IMR-90 (cell line): ENCODE results near the gene SMIM12.

ENCODE experiments used
- POLR2A ChIP-seq: IDR thresholded peaks from 2 replicates; pipeline ENCODE4 v1.6.1; 2012; ENCODE audit warnings: mild to moderate bottlenecking, low read depth, low read length
- TF ChIP-seq, protein P1 (sequence below): conservative IDR thresholded peaks from 2 replicates; pipeline ENCODE4 v1.5.1; 2012; ENCODE audit warnings: mild to moderate bottlenecking, low read depth, low read length, improper control_type of control experiment

GRCh38 chr1:34905098-34905459 lies 45.5 kb upstream of the SMIM12 start:
- TF ChIP-seq, protein P1, sequence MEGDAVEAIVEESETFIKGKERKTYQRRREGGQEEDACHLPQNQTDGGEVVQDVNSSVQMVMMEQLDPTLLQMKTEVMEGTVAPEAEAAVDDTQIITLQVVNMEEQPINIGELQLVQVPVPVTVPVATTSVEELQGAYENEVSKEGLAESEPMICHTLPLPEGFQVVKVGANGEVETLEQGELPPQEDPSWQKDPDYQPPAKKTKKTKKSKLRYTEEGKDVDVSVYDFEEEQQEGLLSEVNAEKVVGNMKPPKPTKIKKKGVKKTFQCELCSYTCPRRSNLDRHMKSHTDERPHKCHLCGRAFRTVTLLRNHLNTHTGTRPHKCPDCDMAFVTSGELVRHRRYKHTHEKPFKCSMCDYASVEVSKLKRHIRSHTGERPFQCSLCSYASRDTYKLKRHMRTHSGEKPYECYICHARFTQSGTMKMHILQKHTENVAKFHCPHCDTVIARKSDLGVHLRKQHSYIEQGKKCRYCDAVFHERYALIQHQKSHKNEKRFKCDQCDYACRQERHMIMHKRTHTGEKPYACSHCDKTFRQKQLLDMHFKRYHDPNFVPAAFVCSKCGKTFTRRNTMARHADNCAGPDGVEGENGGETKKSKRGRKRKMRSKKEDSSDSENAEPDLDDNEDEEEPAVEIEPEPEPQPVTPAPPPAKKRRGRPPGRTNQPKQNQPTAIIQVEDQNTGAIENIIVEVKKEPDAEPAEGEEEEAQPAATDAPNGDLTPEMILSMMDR = no peak
- TF ChIP-seq POLR2A = no peak
